ENCODE measurements around the gene LSS.

LSS gene

GRCh38 chr21:46218906-46219590 is 9.5 kb downstream of the LSS start:
- no peak for DNase-seq (ENCODE audit: low read depth, low spot score)

- no peak for DNase-seq (ENCODE audit: low read depth, low spot score)
Observed at GRCh38 chr21:46217511-46218196, 10.9 kb downstream of the LSS start.

- DNase-seq (ENCODE audit: low read depth, low spot score) = no peak
Observed at GRCh38 chr21:46216132-46216747, 12.3 kb downstream of the LSS start.

DNA sequence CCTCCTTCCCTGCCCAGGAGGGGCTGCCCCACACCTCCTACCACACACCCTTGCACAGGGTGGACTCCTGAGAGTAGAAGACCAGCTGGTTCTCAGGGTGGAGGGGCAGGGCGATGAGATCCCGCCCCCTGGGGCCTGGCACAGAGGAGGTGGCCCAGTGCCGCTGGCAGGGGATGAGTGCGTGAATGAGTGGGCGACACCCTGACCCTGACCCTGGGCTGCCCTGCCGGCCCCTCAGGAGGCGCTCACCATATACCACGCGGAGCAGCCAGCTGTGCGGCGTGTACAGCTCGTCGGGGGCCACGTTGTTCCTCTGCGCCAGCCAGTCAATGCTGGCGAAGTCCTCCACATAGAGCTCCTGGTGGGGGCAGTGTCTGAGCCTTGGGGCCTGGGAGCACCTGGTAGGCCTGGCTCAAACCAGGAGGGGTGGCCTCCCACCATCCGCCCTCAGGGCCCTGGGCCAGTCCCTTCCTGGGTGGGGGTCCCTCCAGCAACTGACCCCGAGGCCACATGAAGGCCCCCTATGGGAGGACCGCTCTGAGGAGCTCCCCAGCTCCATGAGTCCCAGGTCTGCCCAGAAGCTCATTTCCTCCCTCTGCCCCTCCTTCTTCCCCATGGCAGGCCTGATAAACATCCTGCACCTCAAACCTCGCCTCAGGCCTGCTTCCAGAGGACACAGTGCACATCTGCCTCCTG is 13.0 kb downstream of the LSS start:
- DNase-seq (ENCODE audit: low read depth, low spot score) = no peak

DNA sequence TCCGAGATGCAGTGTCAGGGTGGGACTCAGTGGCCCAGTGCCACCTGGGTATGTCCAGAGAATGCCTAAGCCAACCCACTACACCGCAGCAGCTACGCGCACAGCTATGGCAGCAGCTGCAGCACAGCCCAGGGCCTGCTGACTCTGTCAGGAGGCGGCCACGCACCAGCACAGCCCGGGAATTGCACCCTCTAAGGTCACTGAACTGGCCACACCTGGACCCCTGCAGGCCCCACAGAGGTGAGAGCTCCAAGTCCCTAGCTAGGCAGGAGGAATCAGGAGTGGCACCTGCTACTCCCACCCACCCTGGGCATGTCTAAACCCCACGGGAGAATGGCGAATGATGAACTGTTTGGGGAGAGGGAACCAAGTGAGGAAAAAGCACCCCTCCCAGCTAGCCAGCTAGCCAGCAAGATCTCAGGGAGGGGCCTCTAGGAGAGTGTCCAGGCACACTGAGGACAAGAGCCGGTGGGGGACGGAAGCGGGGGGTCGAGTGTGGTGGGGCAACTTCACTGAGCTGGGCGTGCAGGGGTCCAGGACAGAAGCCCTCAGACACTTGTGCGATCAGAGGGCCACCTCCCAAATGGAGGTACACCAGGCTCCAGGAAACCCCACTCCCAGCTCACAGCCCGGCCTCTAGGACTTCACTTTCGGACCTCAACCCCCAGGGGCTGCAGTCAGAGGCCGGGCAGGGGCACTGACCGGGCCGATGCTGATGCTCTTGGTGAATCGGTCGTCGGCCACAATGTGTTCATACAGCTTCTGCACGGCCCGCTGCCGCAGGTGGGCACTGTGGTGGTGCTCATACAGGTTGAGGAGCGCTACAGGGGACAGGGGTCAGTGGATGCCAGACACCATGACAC is 13.9 kb downstream of the LSS start:
- no peak for DNase-seq (ENCODE audit: low read depth, low spot score)

DNA sequence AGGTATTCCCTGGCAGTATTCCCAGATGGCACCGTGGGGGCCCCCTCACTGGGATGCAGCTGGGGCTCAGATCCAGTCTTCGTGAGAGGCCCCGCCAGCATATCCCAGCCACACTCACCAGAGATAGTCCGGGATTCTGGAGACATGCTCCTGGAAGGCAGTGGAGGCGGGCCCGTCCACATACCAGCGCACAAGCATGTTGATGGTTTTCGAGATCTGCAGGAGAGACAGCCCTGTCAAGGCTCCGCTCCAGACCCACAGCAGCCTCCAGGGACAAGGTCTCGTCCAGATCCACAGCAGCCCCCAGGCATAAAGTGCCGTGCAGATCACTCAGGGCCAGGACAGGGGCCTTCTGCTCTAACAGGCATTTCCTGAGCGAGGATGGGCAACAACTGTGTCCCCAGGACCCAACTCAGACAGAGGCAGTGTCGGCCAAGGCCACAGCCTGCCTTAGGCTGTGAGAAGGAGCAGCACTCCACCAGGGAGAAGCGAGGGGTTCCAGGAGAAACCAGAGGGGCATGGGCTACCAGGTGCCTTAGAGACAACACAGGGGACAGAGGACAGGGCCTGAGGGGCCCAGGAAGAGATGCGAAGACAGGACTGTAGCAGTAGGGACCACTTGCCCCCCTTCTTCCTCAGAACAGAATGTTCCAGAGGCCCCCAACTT is 14.8 kb downstream of the LSS start:
- DNase-seq (ENCODE audit: low read depth, low spot score) = no peak

GRCh38 chr21:46212721-46213484 is 15.7 kb downstream of the LSS start:
- no peak for DNase-seq (ENCODE audit: low read depth, low spot score)

GRCh38 chr21:46211786-46212720 is 16.5 kb downstream of the LSS start:
- DNase-seq (ENCODE audit: low read depth, low spot score) = no peak

GRCh38 chr21:46211376-46211775 is 17.2 kb downstream of the LSS start:
- no peak for DNase-seq (ENCODE audit: low read depth, low spot score)

- no peak for DNase-seq (ENCODE audit: low read depth, low spot score)
Observed at GRCh38 chr21:46210378-46211136, 18.0 kb downstream of the LSS start.

DNA sequence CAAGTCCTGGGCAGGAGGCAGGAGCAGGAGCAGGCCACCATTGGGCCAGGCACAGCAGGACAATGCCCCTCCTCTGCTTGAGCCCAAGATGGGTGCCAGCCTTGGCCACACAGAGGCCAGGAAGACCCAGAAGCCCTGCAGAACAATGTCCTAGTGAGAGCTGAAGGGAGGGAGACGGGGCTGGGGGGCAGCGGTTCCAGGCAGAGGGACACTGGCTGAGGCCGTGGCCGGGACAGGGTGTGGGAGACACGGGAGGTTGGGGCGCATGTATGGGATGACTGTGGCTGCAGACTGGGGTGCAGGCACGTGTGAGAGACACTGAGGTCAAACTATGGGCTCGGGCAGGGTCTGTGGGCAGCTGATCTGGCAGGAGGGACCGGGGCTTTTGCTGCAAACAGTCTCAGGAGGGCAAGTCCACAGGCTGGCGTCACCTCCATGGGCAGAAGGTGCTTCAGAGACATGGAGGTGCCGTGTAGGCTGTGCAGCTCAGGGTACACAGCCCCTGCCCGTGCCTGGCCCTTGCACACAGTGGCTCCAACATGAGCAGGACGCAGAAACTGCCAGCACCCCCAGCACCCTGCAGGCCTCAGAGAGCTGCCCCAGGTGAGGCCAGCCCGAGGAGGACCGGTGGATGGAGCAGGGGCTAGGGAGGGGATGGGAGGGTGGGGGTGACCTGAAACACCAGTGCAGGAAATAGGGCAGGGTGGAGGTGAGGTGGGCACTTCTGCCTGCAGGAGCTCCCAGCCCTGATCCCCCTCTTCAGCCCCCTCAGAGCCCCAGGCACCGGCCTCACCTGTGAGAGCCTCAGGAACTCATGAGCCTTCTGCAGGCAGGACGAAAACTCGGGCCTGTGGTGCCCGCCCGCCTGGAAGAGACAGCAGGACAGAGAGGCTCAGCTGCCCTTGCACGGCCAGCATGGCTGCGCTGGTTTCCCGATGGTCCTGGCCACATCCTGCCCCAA is 19.5 kb downstream of the LSS start:
- no peak for DNase-seq (ENCODE audit: low read depth, low spot score)

DNA sequence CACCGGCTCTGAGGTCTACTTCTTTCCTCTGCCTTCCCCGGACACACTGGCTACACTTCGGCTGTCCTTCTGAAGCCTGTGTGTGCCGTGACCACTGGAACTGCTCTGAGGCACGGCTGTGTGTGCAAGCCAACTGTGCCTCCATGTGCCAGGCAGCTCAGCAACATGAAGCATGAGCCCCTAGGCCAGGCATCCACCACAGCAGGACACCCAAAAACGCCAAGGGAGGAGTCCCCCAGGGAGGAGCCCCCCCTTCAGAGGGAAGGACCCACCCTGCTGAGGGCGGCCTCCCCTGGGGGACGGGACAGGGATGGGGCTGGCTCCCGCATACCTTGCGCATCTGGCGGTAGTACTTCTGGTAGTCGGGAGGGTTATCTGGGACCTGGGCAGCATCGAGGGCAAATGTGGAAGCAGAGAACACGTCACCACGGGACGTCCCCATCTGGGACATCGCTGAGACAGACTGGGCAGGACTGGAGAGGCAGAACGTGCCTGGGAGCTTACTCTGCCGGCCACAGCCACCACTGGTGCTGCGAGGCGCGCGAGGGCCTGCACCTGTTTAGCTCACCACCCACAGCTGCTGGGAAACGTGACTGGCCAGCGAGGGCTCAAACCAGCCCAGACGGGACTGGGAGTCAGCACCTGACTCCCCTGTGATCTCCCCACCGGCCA is 20.5 kb downstream of the LSS start:
- no peak for DNase-seq (ENCODE audit: low read depth, low spot score)

DNA sequence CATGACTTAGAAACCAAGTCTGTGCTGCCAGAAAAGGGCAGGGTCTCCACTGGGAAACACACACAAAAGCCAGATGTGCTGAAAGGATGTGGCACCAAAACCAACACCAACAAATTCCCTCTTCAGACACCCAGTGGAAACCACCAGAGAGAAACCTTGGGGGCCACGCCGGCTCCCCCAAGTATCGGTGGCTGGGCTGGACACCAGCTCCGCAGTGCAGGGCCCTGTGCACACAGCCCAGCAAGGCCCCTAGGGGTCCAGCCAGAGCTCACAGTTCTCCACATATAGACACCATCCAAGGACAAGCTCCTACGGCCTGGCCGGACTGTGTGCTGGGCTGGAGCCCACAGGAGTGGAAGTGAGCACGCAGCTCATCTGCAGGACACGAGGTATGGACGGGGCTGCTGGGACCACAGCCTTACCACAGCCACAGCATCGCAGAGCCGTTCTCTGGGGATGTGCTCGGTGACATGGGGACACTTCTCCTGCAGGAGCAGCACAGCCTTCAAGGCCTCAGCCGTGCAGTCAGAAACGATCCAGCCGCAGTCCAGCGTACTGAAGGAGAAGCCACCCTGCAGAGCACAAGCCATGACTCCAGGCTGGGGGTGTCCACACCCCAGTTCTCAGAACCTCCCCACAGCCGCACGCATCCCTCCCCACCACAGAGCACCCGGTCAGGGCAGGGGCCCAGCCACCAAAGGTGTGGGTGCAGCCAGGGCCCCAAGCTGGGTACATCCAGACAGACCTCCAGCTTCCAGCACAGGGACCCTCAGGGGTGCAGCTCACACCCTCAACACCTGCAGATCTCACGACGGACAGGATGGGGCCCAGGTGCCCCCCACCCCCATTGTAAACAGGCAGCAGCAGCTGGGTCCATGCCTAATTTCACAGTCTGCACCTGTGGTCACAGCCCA is 21.3 kb downstream of the LSS start:
- no peak for DNase-seq (ENCODE audit: low read depth, low spot score)

GRCh38 chr21:46206163-46207005 is 22.2 kb downstream of the LSS start:
- DNase-seq (ENCODE audit: low read depth, low spot score) = no peak

DNA sequence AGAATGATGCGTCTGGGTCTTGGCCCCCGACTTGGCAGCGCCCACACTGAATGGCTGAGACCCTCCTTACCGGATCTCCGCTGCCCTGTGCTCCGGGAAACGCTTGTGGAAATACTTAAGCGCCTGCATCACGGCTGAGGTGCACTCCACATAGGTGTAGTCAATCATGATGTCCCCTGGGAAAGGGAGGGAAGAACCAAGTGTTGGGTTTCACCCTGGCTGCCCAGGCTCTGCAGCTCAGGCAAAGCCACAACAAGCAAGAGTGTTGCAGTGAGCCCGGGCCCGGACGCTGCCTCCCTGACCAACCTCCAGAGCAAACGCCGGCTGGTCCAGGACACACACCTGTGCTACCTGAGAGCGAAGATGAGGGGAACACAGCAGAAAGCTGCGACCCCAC is 22.8 kb downstream of the LSS start:
- DNase-seq (ENCODE audit: low read depth, low spot score) = no peak

All from activated naive CD8-positive, alpha-beta T cell treated with anti-CD3 and anti-CD28 coated beads, Interleukin-2, amount 50 U/mL, for 16 hours (primary cell).